ENCODE results near the gene PSMD9.

- no peak for TF ChIP-seq FOSL1 (IDR thresholded peaks at IDR 0.05; ENCODE audit: low read depth)
- TF ChIP-seq, protein P1, sequence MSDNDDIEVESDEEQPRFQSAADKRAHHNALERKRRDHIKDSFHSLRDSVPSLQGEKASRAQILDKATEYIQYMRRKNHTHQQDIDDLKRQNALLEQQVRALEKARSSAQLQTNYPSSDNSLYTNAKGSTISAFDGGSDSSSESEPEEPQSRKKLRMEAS (IDR thresholded peaks at IDR 0.05), result no peak
Observed at GRCh38 chr12:121889274-121889624, 659 bp downstream of the PSMD9 start.

Measured in HCT116 (cell line).